Effector CD8-positive, alpha-beta T cell (primary cell): ENCODE data around the gene XCR1.
"Not testable (repeated sequence)": the region's sequence is repeated elsewhere in the genome, so short reads cannot be mapped to it uniquely, and the experiment has no call there.

Source experiments
- DNase-seq: peaks from one replicate; lab custom pipeline; 2025; lab: John Stamatoyannopoulos, UW

Gene XCR1

DNA sequence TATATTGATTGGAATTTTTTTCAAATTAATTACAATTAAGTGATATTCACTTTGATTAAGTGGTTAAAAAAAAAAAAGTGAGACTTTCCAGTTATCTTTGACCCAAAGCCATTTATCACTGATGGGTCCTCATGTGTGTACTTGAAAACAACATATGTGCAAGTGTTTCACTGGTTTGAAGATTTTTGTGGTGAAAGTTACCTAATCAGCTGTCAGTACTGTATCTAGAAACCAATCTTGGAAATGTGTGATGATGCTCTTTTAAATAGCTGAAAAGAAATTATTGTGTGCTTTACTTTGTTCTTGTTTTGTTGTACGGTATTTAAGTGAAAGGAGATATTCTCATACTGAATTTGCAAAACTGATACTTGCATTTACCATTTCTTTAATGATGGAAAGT, 11.6 kb upstream of the XCR1 start:
- no peak for DNase-seq

- not testable (repeated sequence) for DNase-seq
Measured at GRCh38 chr3:46038071-46038470, 10.8 kb upstream of the XCR1 start.

- no peak for DNase-seq
Measured at GRCh38 chr3:46036191-46036590, 8.9 kb upstream of the XCR1 start.

DNA sequence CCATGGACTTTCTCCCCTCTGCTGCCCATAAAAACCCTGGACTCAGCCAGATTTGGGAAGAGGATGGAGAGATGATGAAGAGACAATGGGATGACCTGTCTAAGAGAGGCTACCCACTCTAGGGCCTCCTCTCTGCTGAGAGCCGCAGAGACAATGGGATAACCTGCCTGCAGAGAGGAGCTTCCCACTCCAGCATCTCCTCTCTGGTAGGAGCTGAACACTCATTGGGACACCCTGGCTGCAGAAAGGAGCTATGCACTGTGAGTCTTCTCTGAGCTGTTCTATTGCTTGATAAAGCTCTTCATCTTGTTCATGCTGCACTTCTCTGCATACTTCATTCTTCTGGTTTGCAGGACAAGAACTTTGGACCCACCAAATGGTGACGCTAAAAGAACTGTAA, 4.5 kb upstream of the XCR1 start:
- no peak for DNase-seq

- DNase-seq, result no peak
Measured at GRCh38 chr3:46031269-46031668, 4.0 kb upstream of the XCR1 start.

- DNase-seq, result no peak
Measured at GRCh38 chr3:46030626-46031025, 3.3 kb upstream of the XCR1 start.

DNA sequence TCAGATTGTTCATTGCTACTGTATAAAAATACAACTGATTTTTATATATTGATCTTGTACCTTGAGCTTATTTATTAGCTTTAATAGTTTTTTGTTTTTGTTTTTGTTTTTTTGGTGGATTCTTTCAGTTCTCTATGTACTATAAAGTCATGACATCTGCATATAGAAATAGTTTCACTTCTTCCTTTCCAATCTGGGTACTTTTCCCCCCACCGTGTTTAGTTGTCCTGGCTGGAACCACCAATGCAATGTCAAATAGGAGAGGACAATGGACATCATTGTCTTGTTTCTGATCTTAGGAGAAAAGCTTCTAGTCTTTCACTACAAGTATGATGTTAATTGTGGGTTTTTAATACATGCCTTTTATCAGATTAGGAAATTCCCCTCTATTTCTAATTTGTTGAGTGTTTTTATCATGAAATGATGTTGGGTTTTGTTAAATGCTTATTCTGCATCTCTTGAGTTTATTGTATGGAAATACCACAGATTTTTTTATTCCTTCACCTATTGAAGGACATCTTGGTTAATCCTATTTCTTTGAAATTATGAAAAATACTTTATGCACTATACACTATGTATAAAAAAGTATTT, 2.8 kb upstream of the XCR1 start:
- DNase-seq, result no peak

- DNase-seq, result no peak
Measured at GRCh38 chr3:46027736-46028397, 584 bp upstream of the XCR1 start.

- no peak for DNase-seq
Measured at GRCh38 chr3:46025139-46025538, 2.1 kb downstream of the XCR1 start.

GRCh38 chr3:46024131-46024530, 3.2 kb downstream of the XCR1 start:
- DNase-seq, result no peak

GRCh38 chr3:46022909-46023785, 4.1 kb downstream of the XCR1 start:
- DNase-seq, result no peak

GRCh38 chr3:46021516-46021915, 5.8 kb downstream of the XCR1 start:
- DNase-seq, result no peak

- DNase-seq, result no peak
Measured at GRCh38 chr3:46020766-46021510, 6.3 kb downstream of the XCR1 start.

- DNase-seq, result no peak
Measured at GRCh38 chr3:46019707-46020106, 7.6 kb downstream of the XCR1 start.

GRCh38 chr3:46017720-46018119, 9.6 kb downstream of the XCR1 start:
- no peak for DNase-seq

- DNase-seq, result no peak
Measured at GRCh38 chr3:46013316-46014094, 13.8 kb downstream of the XCR1 start.

DNA sequence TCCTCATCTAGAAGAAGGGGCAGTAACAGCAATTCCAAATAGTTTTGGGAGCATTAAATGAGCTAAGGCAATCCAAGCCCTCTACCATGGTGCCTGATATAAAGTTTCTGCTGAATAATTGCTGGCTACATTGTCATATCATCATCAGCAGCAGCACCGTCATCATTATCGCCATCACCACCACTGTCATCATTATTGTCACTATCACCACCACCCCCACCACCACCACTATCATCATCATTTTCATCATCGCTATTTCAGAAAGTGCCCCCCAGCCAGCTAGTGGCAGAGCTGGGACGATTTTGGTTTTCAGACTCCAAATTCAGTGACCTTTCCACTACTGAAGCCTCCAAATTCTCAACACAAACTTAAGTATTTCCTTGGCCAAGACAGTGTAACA, 15.0 kb downstream of the XCR1 start:
- DNase-seq, result no peak

- DNase-seq, result no peak
Measured at GRCh38 chr3:46010519-46011113, 16.7 kb downstream of the XCR1 start.

- DNase-seq, result no peak
Measured at GRCh38 chr3:46008058-46008457, 19.2 kb downstream of the XCR1 start.

- no peak for DNase-seq
Measured at GRCh38 chr3:46007280-46007679, 20.0 kb downstream of the XCR1 start.
